Inferior parietal cortex (tissue), 1 donor: ENCODE data around the gene HMCN2.

Experiments used
- DNase-seq: peaks from one replicate; pipeline ENCODE4 v3.0.0-alpha.2; 2016; ENCODE audit errors: extremely low spot score

Gene HMCN2

DNA sequence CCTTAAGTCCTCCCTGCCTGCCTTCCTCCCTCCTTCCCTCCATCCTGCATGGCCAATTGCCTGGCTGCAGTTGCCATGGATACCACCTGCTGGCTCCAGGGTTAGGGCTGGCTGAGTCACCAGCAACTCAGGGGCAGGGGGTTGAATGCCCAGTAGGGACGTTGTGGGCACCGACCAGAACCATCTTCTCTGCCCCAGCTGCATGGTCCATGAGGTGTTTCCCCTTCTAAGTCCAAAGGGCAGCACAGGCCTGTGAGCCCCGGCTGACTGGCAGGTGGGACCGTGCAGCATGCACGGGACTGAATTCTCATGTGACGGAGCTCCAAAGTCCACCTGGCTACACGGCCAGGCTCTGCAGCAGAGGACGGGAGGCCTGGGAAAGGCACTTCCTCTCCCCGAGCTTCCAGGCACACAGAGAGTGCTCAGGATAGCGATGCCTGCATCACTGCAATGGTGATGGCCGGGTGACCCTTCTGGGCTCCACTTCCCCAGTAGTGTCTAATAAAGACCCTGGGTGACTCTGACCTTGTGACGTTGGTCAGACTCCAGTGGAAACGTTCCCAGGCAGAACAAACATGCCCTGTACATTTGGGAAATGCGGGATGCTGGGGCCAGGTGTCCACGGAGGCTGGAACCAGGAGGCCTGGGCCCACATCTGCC, 184.9 kb downstream of the HMCN2 start:
- DNase-seq, result no peak

DNA sequence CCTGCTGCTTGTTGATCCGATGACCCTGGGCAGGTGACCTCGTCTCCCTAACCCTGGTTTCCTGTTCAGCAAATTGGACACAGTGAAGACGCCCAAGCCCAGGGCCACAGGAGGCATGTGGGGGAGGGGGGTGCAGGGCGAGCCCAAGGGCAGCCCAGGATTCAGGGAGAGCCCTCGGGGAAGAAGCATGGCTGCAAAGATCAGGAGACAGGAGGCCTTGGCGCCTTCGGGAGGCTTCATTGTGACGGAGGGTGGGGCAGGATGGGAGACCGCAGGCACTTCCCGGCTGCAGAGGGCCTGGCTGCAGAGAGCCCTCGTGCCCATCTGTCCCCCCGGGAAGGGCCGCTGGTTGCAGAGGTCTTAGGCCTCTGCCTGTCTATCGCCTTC, 185.4 kb downstream of the HMCN2 start:
- DNase-seq, result no peak

DNA sequence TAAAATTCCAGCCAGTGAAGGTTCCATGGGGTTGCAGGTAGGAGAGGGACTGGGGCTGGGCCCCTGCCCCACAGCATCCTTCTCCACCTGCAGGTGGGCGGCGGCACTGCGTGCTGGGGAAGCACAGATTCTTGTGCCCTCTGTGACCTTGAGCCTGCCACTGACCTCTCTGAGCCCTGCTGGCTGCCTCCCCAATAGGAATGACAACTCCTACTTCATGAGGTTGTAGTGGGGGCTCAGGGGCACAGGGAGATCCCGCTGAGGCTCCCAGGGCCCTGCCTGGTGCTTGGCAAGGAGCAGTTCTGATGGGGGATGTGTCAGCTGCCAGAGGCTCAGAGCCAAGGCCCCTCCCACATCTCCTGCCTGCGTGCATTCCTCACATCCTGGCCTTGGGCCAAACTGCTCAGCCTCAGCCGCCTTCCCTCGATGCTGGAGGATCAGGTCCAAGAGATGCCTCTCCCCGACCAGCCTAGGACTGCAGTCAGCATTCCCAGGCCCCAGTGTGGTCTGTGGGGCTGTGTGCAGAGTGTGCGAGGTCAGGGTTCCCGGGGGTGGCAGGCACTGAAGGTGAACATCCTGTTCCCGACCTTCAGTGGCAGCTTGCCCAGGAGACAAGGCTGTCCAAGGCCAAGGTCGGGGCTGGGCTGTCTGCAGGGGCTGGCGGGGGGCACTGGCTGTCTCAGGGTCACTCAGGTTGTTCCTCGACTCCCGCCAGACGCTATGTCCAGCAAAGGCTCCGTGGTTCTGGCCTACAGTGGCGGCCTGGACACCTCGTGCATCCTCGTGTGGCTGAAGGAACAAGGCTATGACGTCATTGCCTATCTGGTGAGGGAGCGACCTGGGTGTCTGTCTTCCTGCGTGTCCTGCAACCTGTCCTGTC, 186.2 kb downstream of the HMCN2 start:
- DNase-seq, result peak; percentile 32

DNA sequence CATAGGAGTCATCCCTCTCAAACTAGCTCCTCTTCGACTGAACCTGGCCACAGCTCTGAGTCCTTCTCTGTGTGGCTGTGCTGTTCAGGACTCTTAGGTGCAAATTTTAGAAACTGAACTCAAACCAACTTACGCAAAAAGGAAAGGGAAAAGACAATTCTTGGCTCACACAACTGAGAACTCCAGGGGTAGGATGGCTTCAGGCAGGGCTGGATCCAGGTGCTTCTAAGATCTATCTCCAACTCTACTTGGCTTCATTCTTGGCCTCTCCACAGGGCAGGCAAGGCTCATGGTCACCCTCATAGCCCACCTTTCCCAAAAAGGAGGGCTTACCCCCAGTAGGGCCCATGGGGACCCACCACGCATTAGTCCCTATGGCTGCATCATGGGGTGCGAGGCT, 187.3 kb downstream of the HMCN2 start:
- no peak for DNase-seq

DNA sequence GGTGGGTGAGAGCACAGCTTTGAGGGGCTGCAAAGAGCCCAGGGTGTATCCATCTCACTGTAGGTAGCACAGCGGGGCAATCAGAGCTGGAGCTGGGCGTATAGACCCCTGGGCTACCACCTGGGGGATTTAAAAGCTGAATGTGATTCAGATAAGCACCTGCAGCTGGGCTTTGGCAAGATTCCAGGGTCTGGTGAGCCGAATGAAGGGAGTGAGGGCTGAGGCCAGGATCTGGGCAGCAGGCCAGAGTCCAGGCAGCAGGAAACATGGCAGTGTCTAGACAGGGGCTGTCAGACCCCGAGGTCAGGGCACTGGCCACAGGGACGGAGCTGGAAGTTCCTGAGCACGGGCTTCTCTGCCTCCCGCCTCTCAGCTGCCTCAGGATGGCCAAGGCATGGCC, 187.9 kb downstream of the HMCN2 start:
- DNase-seq, result no peak

DNA sequence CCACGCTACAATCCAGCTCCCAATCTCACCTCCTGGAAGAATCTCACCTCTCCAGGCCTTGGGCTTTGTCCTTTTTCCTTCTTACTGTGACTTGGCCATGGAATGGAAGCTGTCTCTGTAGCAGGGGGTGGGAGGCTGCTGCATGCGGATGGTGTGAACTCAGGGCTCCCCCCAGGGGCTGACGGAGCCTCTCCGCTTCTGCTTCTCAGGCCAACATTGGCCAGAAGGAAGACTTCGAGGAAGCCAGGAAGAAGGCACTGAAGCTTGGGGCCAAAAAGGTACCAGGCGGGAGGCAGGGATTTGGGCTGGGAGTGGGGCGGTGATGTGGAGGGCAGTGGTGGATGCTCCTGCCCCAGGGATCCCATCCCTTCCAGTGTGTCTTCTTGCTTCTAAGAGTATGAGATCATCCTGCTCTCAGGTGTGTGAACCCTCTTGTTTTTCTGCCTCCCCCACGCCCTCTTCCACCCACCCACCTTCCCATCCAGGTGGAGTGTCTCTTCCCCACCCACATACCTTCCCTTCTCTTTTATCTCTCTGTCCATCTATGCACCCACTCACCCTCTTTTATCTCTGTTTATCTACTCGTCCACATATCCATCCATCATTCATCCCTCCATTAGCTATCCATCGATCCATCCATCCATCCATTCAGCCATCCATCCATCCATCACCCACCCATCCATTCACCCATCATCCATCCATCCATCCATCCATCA, 188.7 kb downstream of the HMCN2 start:
- DNase-seq, result no peak

DNA sequence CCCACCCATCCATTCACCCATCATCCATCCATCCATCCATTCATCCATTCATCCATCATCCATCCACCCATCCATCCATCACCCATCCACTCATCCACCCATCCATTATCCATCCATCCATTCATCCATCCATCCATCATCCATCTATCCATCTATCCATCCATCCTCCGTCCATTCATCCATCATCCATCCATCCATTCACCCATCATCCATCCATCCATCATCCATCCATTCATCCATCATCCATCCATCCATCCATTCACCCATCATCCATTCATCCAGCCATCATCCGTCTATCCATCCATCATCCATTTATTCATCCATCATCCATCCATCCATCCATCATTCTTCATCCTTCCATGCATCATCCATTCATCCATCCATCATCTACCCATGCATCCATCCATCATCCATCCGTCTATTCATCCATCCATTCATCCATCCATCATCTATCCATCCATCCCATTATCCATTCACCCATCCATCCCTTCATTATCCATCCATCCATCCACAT, 189.3 kb downstream of the HMCN2 start:
- DNase-seq, result no peak

DNA sequence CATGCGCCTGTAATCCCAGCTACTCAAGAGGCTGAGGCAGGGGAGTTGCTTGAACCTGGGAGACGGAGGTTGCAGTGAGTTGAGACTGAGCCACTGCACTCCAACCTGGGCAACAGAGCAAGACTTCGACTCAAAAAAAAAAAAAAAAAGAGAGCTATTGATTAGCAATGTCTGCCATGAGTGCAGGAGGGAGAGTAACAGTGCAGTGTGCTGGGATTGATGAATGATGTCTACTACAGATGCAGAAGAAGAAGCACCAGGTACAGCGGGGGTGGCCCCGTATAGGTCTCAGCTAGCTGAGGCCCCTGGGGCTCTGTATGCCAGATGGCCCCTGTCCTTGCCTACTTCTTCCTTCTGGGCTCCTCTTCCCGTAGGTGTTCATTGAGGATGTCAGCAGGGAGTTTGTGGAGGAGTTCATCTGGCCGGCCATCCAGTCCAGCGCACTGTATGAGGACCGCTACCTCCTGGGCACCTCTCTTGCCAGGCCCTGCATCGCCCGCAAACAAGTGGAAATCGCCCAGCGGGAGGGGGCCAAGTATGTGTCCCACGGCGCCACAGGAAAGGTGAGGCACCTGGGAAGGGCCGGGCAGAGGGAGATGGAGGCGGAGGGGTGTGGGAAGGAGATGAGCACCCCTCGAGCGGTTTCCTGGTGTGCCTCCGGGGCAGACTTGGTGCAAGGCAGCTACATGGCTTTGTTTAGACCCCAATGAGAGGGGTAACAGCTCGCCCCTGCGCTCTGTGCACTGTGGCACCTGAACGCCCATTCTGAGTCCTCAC, 192.7 kb downstream of the HMCN2 start:
- DNase-seq, result no peak

DNA sequence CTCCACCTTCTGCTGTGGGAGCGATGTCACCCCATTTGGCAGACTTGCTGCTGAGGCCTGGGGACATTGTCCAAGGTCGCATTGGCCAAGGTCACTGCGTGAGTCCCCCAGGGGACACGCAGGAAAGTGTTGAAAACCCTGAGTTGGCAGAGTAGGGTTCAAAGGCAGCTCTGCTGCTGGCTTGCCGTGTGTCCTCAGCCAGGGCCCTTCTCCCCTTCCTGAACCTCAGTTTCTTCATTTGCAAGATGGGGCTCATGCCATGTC, 193.2 kb downstream of the HMCN2 start:
- DNase-seq, result no peak

DNA sequence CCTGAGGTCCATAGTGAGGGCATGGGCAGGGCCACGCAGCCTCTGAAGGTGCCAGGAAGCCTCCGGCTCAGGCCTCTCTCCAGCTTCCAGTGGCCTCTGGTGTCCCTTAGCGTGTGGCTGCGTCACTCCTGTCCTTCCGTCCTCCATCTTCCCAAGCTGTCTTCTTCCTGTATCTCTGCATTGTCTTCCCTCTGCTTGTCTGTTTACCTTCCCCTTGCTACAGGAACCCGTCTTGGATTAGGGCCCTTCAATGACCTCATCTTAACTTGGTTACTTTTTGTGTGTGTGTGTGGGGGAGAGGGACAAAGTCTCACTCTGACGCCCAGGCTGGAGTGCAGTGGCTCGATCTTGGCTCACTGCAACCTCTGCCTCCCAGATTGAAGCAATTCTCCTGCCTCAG, 193.6 kb downstream of the HMCN2 start:
- DNase-seq, result no peak

DNA sequence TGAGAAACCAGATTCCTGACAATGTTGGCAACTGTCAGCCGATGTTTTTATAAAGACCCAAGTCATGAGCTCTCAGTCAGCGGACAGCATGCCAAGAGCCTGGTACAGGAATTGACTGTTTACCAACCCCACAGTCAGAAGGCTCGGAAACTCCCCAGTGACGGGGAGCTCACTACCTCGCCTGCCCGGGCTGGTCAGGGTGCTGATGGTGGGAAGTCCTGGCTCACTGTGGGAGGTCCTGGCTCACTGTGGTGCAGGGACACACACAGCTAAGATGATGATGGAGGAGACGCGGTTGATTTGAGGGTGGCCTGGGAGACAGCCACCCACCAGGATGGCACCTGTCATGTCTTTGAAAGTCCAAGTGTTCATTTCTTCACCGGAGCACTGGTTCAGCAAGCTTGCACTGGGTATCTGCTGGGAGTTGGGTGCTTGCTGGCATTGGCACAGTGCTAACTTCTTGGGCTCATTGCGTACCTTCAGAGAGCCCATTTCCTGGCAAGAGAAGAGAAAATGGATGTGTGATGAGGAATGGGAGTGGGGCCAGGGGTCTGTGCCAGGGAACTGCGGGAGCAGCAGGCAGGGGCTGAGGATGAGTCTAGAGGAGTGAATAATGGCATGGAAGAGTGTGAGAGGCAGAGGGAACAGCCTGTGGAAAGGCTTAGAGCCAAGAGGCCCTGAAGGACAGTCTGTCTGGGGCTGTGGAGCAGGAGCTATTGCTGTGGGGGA, 194.5 kb downstream of the HMCN2 start:
- no peak for DNase-seq

DNA sequence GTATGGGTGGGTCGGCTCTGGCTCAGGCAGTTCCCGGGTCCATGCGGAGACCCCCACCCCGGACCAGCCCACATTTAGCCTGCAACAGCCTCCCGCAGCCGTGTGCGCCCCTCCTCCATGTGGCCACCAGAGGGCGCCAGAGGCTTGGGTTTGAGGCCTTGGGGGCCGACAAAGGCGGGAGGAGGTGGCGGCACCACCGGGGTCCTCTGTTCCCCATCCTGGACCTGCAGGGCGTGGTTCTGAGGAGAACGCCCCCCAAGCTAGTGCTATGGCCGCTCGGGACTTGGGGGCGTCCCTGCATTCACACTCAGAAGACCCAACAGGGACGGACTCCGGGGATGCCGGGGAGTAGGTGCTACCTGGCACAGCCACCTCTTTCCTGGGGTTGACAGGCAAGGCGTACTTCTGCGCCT, 195.7 kb downstream of the HMCN2 start:
- peak; percentile 66 for DNase-seq

DNA sequence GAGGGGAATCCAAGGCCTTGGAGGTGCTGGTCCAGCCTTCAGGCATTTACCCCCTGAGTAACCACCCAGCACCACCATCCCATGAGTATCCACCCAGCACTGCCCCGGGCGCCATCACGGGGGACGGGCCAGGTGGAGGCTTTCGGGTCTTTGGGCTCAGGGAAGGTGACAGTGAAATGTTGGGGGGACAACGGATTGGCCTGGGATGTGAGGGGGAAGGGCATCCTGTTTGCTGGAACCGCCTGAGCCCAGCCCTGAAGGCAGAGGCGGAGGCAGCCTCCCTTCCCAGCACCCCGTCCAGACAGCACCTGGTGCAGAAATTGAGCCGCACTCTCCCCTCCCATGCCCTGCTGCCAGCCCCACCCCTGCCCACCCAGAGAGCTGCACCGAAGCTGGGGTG, 196.2 kb downstream of the HMCN2 start:
- no peak for DNase-seq

DNA sequence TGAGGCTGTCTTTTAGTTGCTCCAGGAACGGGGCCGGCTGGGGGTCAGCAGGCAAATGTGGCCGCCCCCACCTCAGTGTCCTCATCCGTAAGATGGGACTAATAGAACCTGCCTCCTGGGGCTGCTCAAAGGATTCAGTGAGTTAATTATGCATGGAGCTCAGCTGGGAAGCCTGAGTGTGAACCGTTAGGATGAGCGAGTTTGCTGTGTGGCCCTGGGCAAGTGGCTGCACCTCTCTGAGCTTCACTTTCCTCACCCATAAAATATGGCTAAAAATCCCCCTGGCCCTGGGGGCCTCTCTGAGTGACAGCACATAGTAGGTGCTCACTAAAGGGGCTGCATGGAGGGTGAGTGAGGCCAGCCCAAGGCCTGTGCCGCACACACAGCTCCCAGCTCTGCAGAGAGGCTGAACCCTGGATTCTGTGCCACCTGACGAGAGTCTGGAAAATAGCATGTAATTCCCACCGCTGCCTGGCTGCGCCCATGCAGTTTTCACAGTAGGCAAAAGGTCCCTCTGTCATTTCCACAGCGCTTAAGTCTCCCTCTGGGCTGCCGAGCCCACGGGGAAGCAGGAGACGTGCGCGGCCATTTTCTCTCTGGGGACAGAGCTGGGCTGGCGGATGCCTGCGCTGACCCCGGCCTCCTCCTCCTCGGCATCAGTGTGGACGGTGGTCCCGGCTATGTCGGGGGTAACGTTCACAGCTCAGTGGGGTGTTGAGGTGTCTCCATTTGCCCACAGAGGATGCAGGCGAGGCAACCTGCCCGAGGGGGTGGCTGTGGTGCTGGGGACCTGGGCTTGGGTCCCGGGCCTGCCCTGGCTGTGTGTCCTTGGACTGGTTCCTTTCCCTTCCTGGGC, 197.4 kb downstream of the HMCN2 start:
- DNase-seq, result no peak

DNA sequence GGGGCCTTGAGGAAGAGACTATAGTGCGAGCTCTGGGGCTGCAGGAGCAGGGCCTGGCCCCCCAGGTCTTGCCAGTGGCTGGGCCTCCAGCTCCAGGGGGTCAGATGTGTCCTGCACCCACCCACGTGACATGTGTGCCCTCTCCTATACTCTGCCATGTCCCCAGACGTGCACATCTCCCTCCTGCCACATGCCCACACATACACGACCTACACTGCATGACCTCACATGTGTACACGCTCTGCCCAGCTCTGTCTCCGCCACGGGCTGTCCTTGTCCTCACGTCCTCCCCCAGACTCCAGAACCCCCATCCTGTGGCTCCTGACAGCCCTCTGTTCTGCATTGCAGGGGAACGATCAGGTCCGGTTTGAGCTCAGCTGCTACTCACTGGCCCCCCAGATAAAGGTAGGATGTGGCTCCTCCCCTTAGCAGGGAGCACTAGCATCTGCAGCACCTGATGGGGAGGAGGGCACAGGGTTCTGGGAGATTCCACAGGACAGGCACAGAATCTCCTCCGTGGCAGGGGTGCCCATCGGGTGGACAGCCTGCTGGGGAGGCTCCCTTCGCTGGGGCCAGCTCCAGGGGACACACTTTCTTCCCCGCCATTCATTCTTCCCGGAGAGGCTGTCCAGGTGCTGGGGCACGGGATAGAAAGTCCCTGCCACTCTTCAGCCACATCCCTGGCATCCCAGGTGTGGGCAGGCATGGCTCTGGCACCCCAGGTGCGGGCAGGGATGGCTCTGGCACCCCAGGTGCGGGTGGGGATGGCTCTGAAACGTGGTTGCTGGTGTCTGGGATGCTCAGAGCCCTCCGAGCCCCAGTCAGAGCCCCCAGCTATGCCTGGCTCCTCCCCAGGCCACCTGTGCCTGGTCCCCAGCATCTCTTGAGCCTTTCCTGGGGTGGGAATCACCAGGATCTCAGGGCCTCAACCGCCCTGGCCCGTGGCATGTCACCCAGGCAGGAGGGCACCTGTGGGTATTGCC, 198.5 kb downstream of the HMCN2 start:
- no peak for DNase-seq

DNA sequence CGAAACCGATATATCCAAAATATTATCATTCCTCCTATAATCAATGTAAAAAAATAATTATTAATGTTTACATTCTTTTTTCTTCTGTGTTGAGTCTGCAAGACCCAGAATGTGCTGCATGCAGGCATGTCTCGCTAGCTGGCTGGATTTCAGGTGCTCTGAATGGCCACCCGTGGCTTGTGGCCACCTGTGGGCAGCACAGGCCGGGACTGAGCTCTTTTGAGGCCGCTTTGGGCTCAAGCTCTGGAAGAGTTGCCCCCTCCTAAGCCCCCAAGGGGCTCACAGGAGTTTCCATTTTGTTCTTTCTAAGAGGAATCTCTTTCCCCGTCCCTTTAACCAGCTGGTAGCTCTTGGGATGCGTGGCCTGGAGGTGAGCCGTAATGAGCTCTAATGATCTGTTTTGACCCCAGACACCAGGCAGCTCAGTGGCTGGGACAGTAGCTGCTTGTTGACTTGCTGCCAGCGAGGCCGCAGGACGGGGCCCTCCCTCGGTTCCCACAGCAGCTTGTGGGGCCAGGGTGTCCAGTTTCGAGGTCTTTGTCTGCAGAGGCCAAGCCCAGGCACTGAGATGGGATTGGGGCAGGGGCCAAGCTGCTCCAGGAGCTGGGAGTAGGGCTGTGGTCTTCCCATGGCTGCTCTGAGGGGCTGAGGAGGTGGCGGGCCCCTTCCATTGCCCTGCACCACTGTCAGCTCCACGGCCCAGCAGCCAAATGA, 200.0 kb downstream of the HMCN2 start:
- no peak for DNase-seq

DNA sequence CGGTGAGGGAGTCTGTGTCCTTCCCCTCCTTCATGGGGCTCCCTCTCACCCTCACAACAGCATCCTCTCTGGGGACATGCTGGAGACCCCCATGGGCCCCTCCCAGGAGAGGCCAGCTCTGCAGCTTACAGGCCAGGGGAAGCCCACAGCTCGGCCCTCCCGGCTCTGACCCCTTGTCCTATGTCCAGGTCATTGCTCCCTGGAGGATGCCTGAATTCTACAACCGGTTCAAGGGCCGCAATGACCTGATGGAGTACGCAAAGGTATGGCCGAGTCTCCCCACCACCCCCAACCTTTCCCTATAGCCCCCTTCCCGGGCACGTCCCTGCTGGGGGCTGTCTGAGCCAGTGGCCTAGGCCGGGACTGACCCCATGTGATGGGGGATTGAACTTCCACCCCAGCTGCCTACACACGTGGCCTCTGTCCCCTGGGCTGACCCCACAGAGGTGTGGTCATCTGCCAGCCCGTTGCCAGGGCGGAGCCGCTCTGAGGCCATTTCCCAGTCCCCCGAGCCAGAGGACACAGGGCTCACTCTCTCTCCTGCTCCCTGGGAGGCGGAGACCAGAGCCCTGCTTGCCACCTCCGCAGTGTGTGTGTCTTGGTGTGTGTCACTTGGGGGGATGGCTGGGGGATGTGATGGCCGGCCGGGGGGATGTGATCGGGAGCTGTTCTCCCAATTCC, 201.1 kb downstream of the HMCN2 start:
- no peak for DNase-seq

DNA sequence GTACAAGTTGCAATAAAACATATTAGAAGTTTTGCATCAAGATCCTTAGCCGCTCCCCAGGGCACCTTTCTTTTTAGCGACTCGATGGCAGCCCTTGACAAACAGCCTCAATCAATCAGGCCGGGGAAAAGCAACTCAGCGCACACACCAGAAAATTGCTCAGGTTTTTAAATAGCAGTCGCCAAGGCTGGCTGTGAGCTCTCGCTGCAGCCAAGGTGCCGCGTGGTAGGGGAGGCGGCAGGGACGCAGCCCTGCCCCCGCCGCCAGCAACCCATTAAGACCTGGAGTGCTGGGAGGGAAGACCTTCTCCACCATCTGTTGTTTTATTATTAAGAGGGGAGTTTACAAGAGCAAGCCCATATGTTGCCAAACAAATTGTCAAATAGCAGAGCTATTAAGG, 201.8 kb downstream of the HMCN2 start:
- no peak for DNase-seq
